Transverse colon (tissue), 3 donors: ENCODE data around the gene VPS11.

Experiments used
- EP300 ChIP-seq: sonication (generic); formaldehyde crosslinking; IDR thresholded peaks from one replicate; pipeline ENCODE4 v1.6.1; 2017; ENCODE audit warnings: antibody characterized with exemption, low read depth
- POLR2A ChIP-seq: fragments of 450-650 bp; IDR thresholded peaks from one replicate; pipeline ENCODE4 v1.6.1; 2016; ENCODE audit warnings: antibody characterized with exemption, mild to moderate bottlenecking, moderate library complexity
- TF ChIP-seq, protein P1 (sequence below), 5 experiments: fragments of 200-600 bp in 3 of 5; fragments of 450-650 bp in 2 of 5; sonication (generic) in 3 of 5; IDR thresholded peaks; 1 replicate in 2 of 5; 2 replicates in 3 of 5; pipeline ENCODE4 v1.5.1; 2016 to 2017; ENCODE audit warnings: antibody characterized with exemption in 5 of 5, inconsistent platforms in 3 of 5, mild to moderate bottlenecking in 2 of 5, moderate library complexity in 1 of 5

GRCh38 chr11:119112314-119113020 is 44.8 kb downstream of the VPS11 start:
- TF ChIP-seq, protein P1, sequence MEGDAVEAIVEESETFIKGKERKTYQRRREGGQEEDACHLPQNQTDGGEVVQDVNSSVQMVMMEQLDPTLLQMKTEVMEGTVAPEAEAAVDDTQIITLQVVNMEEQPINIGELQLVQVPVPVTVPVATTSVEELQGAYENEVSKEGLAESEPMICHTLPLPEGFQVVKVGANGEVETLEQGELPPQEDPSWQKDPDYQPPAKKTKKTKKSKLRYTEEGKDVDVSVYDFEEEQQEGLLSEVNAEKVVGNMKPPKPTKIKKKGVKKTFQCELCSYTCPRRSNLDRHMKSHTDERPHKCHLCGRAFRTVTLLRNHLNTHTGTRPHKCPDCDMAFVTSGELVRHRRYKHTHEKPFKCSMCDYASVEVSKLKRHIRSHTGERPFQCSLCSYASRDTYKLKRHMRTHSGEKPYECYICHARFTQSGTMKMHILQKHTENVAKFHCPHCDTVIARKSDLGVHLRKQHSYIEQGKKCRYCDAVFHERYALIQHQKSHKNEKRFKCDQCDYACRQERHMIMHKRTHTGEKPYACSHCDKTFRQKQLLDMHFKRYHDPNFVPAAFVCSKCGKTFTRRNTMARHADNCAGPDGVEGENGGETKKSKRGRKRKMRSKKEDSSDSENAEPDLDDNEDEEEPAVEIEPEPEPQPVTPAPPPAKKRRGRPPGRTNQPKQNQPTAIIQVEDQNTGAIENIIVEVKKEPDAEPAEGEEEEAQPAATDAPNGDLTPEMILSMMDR (IDR thresholded peaks at IDR 0.05), result no peak
- TF ChIP-seq POLR2A (no peak), EP300 (no peak)
